ENCODE measurements around the gene SDHAF2. TPM values are rescaled to one million over a fixed set of nuclear protein-coding genes. Genes with fewer than 3 reads are reported as not detected.

SDHAF2 gene
- total RNA-seq, 3 donors from 2014 or later = 48.4 to 55.8 (median 49.3) TPM

DNA sequence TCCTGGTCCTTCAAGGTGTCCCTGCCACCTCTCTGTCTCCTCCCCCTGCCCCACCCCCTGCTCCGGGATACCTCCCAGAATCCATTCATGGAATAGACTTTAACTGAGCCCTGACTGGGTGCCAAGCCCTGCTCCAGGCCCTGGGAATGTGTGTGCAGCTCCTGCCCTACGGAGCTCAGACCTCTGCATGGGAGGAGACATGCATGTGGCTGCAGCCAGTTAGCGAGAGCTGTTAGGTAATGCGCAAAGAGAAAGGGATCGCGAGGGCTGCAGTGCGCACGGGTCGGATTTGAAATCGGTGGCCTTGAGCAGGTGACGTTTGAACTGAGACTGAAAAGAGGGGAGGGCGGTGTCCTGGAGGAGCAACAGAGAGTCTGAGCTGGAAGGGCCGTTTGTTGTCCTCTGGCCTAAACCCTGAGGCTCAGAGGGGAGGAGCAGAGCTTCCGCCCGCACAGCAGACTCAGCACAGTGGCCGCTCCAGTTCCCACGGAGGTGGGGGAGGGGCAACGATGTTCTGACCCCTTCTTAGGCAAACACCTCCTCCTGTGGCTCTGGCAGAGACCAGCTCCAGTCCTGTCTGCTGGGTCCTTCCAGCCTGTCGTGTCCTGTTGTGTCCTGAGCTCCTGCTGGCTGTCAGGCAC lies 58.8 kb downstream of the SDHAF2 start:
- DNase-seq (no peak), ATAC-seq (no peak)
- Mint-ChIP-seq H3K27me3 (ENCODE audit: low read depth) (peaks cover 2% of the 10 kb centered on the region), H3K9me3 (no peaks in the 10 kb centered on the region), H3K4me1 (ENCODE audit: low read depth) (no peaks in the 10 kb centered on the region), H3K4me3 (no peak overlapping the region), H3K36me3 (ENCODE audit: insufficient read depth) (peaks cover 3% of the 10 kb centered on the region)

DNA sequence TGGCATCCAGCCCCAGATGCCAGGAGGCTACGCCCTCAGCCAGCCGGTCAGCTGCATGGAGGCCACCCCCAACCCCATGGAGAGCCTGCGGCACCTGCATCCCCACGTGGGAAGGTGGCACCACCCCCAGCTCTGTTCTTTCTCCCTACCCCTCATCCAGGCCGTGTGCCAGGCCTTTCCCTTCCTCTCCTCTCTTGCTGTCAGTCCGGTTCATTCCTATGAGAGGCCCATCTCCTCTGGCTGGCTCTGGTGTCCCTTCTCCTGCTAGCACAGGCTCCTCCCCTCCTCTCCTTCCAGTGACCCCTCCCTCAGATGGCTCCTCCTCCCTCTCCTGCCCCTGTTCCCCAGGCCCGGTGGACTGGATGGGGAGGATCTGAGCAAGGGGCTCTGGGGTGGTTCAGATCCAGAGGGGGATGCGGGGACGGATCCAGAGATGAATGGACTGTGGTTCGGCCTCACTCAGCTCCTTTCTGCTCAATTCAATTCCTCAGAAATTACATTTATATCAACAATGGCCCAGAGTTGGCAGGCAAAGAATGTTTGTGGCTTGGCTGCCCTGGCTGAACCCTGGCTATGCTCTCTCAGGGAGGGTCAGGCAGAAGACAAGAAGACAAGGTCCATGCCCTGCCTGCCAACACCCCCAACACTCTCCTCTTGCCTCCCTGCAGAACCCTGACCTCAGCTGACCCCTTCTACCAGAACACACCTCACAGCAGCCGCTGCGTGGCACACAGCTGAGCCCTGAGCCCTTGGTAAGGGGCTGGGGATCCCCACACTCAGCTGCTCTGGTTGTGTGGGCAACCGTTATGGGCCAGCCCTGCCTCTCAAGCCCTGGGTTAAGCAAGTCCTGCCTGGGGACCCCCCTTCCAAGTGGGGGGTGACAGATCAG lies 60.2 kb downstream of the SDHAF2 start:
- peaks cover 2% of the 10 kb centered on the region for H3K27me3 Mint-ChIP-seq (ENCODE audit: low read depth)
- DNase-seq = no peak
- H3K36me3 Mint-ChIP-seq (ENCODE audit: insufficient read depth) = peaks cover 3% of the 10 kb centered on the region
- H3K4me3 Mint-ChIP-seq = no peak overlapping the region
- ATAC-seq = no peak
- H3K9me3 Mint-ChIP-seq = no peaks in the 10 kb centered on the region
- no peaks in the 10 kb centered on the region for H3K4me1 Mint-ChIP-seq (ENCODE audit: low read depth)

DNA sequence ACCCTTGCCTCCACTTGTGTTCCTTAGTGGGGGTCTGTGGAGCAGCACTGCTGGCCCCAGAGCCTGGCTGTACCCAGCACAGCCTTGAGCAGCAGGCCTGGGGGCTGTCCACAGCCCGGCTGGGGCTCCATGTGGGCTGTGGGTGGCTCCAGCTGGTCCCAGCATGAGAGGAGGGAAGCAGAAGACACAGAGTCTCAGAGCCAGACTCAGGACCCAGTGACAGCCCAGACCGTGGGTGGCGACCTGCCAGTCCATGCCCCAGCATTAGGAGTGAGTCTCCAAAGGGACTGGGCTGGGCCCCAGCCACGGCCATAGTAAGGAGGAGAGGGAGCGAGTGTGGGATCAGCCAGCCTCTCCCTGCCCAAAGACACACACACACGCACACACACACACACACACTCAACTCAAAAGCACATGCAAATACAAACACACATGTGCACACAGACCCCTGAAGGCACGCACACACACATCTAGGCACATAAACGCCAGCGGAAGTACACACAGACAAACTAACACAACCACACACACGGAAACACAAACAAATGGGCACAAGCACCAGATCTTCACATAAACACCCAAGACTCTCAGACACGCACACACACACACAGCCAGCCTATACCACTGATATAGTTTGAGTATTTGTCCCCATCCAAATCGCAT lies 61.9 kb downstream of the SDHAF2 start:
- Mint-ChIP-seq H3K36me3 (ENCODE audit: insufficient read depth) (peaks cover 3% of the 10 kb centered on the region), H3K27me3 (ENCODE audit: low read depth) (peaks cover 2% of the 10 kb centered on the region), H3K4me3 (no peak overlapping the region), H3K4me1 (ENCODE audit: low read depth) (no peaks in the 10 kb centered on the region), H3K9me3 (no peaks in the 10 kb centered on the region)
- ATAC-seq (no peak), DNase-seq (no peak)

DNA sequence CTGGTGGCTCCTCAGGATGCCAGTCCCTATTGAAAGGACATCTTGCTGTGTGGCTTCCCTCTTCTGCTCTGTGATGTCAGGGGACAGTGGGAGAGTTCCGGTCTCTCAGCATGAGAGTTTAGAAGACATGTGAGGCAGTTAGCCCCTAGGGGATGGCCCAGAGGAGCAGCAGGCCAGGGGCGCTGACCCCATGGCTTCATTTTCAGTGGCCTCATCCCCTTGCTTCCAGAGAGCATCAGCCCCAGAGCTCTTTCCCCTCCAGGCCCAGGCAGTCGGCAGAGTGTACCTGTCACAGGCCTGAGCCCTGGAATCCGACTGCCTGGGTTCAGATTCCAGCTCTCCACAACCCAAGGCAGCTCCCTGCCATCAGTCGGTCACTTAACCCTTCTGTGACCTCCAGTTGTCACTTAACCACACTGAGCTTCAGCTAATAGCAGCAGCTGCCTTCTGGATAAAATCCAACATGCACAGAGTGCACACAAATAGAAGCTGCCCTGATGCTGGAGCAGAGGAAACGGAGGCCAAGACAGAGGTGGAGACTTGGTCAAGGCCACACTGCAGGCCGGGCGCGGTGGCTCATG lies 64.5 kb downstream of the SDHAF2 start:
- H3K9me3 Mint-ChIP-seq = no peaks in the 10 kb centered on the region
- DNase-seq (no peak), ATAC-seq (no peak)
- peaks cover 2% of the 10 kb centered on the region for H3K27me3 Mint-ChIP-seq (ENCODE audit: low read depth)
- no peaks in the 10 kb centered on the region for H3K36me3 Mint-ChIP-seq (ENCODE audit: insufficient read depth)
- no peak overlapping the region for H3K4me3 Mint-ChIP-seq
- no peaks in the 10 kb centered on the region for H3K4me1 Mint-ChIP-seq (ENCODE audit: low read depth)

DNA sequence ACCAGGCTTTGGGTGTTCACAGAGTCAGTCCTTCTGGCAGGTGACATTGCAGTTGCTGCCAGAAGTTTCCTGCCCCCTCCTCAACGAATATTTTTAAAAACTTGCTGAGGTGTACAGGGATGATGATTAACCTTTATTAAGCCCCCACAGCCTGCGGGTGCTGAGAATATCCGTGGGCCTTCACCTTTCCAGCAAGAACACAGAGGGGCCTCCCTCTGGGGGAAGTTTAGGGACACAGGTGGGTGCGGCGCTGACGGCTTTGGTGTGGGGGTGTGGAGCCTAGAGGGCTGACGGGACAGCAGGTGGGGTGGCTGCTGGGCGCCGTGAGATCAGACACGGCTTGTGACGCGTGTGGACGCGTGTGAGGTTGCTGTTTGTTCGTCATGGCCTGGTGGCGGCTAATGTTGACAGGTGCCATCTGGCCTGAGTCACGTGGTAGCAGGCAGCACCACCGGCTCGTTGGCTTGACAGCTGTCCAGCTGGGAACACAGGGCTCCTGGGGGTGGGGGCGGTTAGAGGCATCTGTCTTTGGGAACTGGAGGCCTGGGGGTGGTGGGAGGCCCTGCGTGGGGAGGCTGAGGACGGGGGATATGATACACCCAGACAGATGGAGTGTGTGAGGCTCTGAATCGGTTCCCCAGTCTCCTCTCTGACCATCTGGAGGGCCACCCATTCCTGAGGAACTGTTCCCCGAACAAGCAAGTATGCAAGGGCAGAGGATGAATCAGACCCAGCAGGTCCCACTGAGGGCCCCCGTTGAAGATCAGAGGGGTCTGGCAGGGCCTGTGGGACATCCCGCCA lies 66.1 kb downstream of the SDHAF2 start:
- peaks cover 2% of the 10 kb centered on the region for H3K27me3 Mint-ChIP-seq (ENCODE audit: low read depth)
- ATAC-seq (no peak), DNase-seq (no peak)
- no peaks in the 10 kb centered on the region for H3K4me1 Mint-ChIP-seq (ENCODE audit: low read depth)
- H3K4me3 Mint-ChIP-seq = no peak overlapping the region
- H3K9me3 Mint-ChIP-seq = no peaks in the 10 kb centered on the region
- no peaks in the 10 kb centered on the region for H3K36me3 Mint-ChIP-seq (ENCODE audit: insufficient read depth)

Other genes with a start within 250 kb of the SDHAF2 start
- not detected for gene PGA3, start 226.6 kb upstream of the SDHAF2 start, total RNA-seq
- not detected for gene PGA4, start 207.8 kb upstream of the SDHAF2 start, total RNA-seq
- gene PGA5, start 188.9 kb upstream of the SDHAF2 start, total RNA-seq = not detected
- gene VWCE, start 134.8 kb upstream of the SDHAF2 start, total RNA-seq = 10 to 100 TPM; 10.2 to 21.0 (median 15.5) TPM
- 100 to 1,000 TPM; 313 to 358 (median 327) TPM for gene DDB1, start 97.0 kb upstream of the SDHAF2 start, total RNA-seq
- gene TKFC, start 96.9 kb upstream of the SDHAF2 start, total RNA-seq = 10 to 100 TPM; 50.8 to 51.4 (median 51.1) TPM
- 10 to 100 TPM; 28.8 to 35.2 (median 33.3) TPM for gene CYB561A3, start 68.2 kb upstream of the SDHAF2 start, total RNA-seq
- gene TMEM138, start 67.8 kb upstream of the SDHAF2 start, total RNA-seq = 10 to 100 TPM; 74.2 to 91.5 (median 81.2) TPM
- gene TMEM216, start 37.5 kb upstream of the SDHAF2 start, total RNA-seq = 10 to 100 TPM; 12.0 to 15.3 (median 14.0) TPM
- 100 to 1,000 TPM; 131 to 142 (median 138) TPM for gene CPSF7, start 149 bp upstream of the SDHAF2 start, total RNA-seq
- gene LRRC10B, start 78.6 kb downstream of the SDHAF2 start, total RNA-seq = not detected
- gene SYT7, start 151.0 kb downstream of the SDHAF2 start, total RNA-seq = under 1 TPM; 0.35 to 0.66 (median 0.38) TPM